Neural progenitor cell (in vitro differentiated cells): ENCODE results near the gene ELANE. TPM values are rescaled to one million over a fixed set of nuclear protein-coding genes. Genes with fewer than 3 reads are reported as not detected.

ENCODE experiments used
- DNase-seq: peaks from one replicate; pipeline ENCODE4 v3.0.0-alpha.2; 2016; ENCODE audit warnings: low spot score
- H2AFZ ChIP-seq: fragments of 200-600 bp; sonication (generic); replicated peaks from 2 replicates; pipeline ENCODE4 v1.6.1; 2016; ENCODE audit warnings: antibody characterized with exemption
- H3F3A ChIP-seq: fragments of 200-600 bp; sonication (generic); 2 replicates; pipeline ENCODE4 v1.6.1; 2016; ENCODE audit warnings: antibody characterized with exemption, low read depth
- H3K27ac ChIP-seq: fragments of 200-600 bp; sonication (generic); 2 replicates; pipeline ENCODE4 v1.5.1; 2016; ENCODE audit warnings: mild to moderate bottlenecking
- H3K27me3 ChIP-seq: fragments of 200-600 bp; sonication (generic); 2 replicates; pipeline ENCODE4 v1.6.1; 2016; ENCODE audit warnings: mild to moderate bottlenecking, moderate library complexity
- H3K36me3 ChIP-seq: fragments of 200-600 bp; sonication (generic); 2 replicates; pipeline ENCODE4 v1.5.1; 2016
- H3K4me1 ChIP-seq: fragments of 200-600 bp; sonication (generic); 2 replicates; pipeline ENCODE4 v1.6.1; 2016; ENCODE audit warnings: mixed run types
- H3K4me2 ChIP-seq: fragments of 200-600 bp; sonication (generic); 2 replicates; pipeline ENCODE4 v1.6.1; 2016
- H3K4me3 ChIP-seq: fragments of 200-600 bp; sonication (generic); 2 replicates; pipeline ENCODE4 v1.5.1; 2016
- H3K79me2 ChIP-seq: fragments of 200-600 bp; sonication (generic); 2 replicates; pipeline ENCODE4 v1.6.1; 2016; ENCODE audit warnings: low read depth
- H3K9ac ChIP-seq: fragments of 200-600 bp; sonication (generic); 2 replicates; pipeline ENCODE4 v1.6.1; 2016
- H3K9me3 ChIP-seq: fragments of 200-600 bp; sonication (generic); 2 replicates; pipeline ENCODE4 v1.5.1; 2016; ENCODE audit warnings: low read depth
- H4K20me1 ChIP-seq: fragments of 200-600 bp; sonication (generic); 2 replicates; pipeline ENCODE4 v1.6.1; 2016; ENCODE audit warnings: low read depth
- H3K27ac Mint-ChIP-seq: 3 replicates; pipeline ENCODE4 v1.8.0; 2021; ENCODE audit warnings: mixed read lengths
- H3K27me3 Mint-ChIP-seq: 2 replicates; pipeline ENCODE4 v1.8.0; 2022; ENCODE audit warnings: low read depth, mild to moderate bottlenecking, inconsistent platforms, moderate library complexity, mixed read lengths; ENCODE audit not compliant: insufficient read depth
- H3K36me3 Mint-ChIP-seq: 3 replicates; pipeline ENCODE4 v1.8.0; 2021; ENCODE audit warnings: mixed read lengths
- H3K4me1 Mint-ChIP-seq: 3 replicates; pipeline ENCODE4 v1.8.0; 2021; ENCODE audit warnings: mixed read lengths
- H3K4me3 Mint-ChIP-seq: 3 replicates; pipeline ENCODE4 v1.8.0; 2021; ENCODE audit warnings: mild to moderate bottlenecking, moderate library complexity, mixed read lengths
- H3K9me3 Mint-ChIP-seq: 3 replicates; pipeline ENCODE4 v1.8.0; 2020; ENCODE audit warnings: mixed read lengths
- EZH2 ChIP-seq: fragments of 200-600 bp; sonication (generic); IDR thresholded peaks from 2 replicates; pipeline ENCODE4 v1.6.1; 2017; ENCODE audit warnings: antibody characterized with exemption, mild to moderate bottlenecking, moderate library complexity
- EZH2phosphoT487 ChIP-seq: fragments of 200-600 bp; sonication (generic); IDR thresholded peaks from 2 replicates; pipeline ENCODE4 v1.6.1; 2017; ENCODE audit warnings: antibody characterized with exemption
- total RNA-seq: library from RNA; depleted of rRNA; stranded (reverse); fragments of >200 nt; gene quantifications from 2 replicates; pipeline ENCODE4 v1.2.3, GENCODE V29; 2015; ENCODE audit warnings: low replicate concordance
- TF ChIP-seq, protein P1 (sequence below): fragments of 200-600 bp; sonication (generic); IDR thresholded peaks from 2 replicates; pipeline ENCODE4 v1.5.1; 2017; ENCODE audit warnings: antibody characterized with exemption, mild to moderate bottlenecking

Gene ELANE
- total RNA-seq, 1 donor from 2014 or later, result not detected

DNA sequence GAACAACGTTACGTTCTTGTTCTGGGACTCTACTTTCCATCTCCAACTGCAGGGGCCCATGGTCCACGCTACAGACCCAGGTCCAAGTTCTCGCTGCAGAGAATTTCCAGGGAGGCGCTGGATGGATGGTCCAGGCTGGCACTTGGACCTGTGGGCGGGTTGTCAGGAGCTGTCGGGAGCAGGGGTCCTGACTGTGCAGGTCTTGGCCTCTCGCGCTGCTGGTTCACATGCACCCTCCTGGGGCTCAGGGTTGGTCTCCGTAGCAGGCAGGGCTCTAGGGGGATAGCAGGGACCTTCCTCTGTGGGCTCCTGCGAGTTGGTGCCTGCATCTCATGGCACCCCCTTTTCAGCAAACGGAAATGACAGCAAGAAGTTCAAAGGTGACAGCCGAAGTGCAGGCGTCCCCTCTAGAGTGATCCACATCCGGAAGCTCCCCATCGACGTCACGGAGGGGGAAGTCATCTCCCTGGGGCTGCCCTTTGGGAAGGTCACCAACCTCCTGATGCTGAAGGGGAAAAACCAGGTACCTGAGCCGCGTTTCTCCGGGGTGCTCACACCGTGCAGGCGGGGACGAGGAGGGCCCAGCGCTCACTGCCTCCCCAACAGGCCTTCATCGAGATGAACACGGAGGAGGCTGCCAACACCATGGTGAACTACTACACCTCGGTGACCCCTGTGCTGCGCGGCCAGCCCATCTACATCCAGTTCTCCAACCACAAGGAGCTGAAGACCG lies 48.3 kb upstream of the ELANE start:
- H2AFZ ChIP-seq, result no peak overlapping the region
- H3K27ac Mint-ChIP-seq, result no peak overlapping the region
- no peak overlapping the region for H3K4me2 ChIP-seq
- peaks cover 15% of the 10 kb centered on the region for H3K27me3 Mint-ChIP-seq
- no peaks in the 10 kb centered on the region for H3K9me3 Mint-ChIP-seq
- peaks cover 28% of the 10 kb centered on the region for H3K36me3 Mint-ChIP-seq
- no peaks in the 10 kb centered on the region for H3K27me3 ChIP-seq
- H3F3A ChIP-seq, result peaks cover 52% of the 10 kb centered on the region
- H3K27ac ChIP-seq, result no peak overlapping the region
- no peak for DNase-seq
- H4K20me1 ChIP-seq, result peaks cover 100% of the 10 kb centered on the region
- peak overlapping the region; percentile 69 for H3K4me3 Mint-ChIP-seq
- H3K9me3 ChIP-seq, result no peaks in the 10 kb centered on the region
- peaks cover 99% of the 10 kb centered on the region for H3K79me2 ChIP-seq
- no peak overlapping the region for H3K9ac ChIP-seq
- H3K4me1 ChIP-seq, result peaks cover 38% of the 10 kb centered on the region
- H3K4me3 ChIP-seq, result no peak overlapping the region
- H3K36me3 ChIP-seq, result no peaks in the 10 kb centered on the region
- TF ChIP-seq, protein P1, sequence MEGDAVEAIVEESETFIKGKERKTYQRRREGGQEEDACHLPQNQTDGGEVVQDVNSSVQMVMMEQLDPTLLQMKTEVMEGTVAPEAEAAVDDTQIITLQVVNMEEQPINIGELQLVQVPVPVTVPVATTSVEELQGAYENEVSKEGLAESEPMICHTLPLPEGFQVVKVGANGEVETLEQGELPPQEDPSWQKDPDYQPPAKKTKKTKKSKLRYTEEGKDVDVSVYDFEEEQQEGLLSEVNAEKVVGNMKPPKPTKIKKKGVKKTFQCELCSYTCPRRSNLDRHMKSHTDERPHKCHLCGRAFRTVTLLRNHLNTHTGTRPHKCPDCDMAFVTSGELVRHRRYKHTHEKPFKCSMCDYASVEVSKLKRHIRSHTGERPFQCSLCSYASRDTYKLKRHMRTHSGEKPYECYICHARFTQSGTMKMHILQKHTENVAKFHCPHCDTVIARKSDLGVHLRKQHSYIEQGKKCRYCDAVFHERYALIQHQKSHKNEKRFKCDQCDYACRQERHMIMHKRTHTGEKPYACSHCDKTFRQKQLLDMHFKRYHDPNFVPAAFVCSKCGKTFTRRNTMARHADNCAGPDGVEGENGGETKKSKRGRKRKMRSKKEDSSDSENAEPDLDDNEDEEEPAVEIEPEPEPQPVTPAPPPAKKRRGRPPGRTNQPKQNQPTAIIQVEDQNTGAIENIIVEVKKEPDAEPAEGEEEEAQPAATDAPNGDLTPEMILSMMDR, result no peak
- H3K4me1 Mint-ChIP-seq, result peaks cover 41% of the 10 kb centered on the region

DNA sequence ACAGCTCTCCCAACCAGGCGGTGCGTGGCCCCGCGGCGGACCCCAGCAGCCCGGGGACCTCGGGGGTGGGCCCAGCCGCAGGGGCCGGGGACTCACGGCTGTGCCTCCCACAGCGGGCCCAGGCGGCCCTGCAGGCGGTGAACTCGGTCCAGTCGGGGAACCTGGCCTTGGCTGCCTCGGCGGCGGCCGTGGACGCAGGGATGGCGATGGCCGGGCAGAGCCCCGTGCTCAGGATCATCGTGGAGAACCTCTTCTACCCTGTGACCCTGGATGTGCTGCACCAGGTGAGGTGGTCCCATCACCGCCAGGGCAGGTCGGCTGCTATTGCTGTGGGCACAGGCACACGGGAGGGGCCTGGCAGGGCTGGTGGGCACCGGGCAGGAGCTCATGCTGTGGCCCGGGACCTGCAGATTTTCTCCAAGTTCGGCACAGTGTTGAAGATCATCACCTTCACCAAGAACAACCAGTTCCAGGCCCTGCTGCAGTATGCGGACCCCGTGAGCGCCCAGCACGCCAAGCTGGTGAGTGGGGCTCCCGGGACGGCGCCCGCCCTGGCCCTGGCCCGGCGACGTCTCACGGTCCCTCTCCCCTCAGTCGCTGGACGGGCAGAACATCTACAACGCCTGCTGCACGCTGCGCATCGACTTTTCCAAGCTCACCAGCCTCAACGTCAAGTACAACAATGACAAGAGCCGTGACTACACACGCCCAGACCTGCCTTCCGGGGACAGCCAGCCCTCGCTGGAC lies 47.5 kb upstream of the ELANE start:
- Mint-ChIP-seq H3K36me3 (peaks cover 28% of the 10 kb centered on the region), H3K4me1 (peaks cover 35% of the 10 kb centered on the region), H3K27me3 (peaks cover 15% of the 10 kb centered on the region), H3K27ac (peak overlapping the region; percentile 76), H3K9me3 (no peaks in the 10 kb centered on the region), H3K4me3 (no peak overlapping the region)
- no peak overlapping the region for H3K9ac ChIP-seq
- H4K20me1 ChIP-seq, result peaks cover 100% of the 10 kb centered on the region
- peaks cover 52% of the 10 kb centered on the region for H3F3A ChIP-seq
- H3K4me2 ChIP-seq, result no peak overlapping the region
- peaks cover 98% of the 10 kb centered on the region for H3K79me2 ChIP-seq
- peaks cover under 1% of the 10 kb centered on the region for H3K36me3 ChIP-seq
- no peak for DNase-seq
- TF ChIP-seq, protein P1, result no peak
- no peak for TF ChIP-seq EZH2phosphoT487
- TF ChIP-seq EZH2, result no peak
- peaks cover 31% of the 10 kb centered on the region for H3K4me1 ChIP-seq
- no peak overlapping the region for H2AFZ ChIP-seq
- no peaks in the 10 kb centered on the region for H3K27me3 ChIP-seq
- no peak overlapping the region for H3K4me3 ChIP-seq
- H3K27ac ChIP-seq, result no peak overlapping the region
- no peaks in the 10 kb centered on the region for H3K9me3 ChIP-seq

DNA sequence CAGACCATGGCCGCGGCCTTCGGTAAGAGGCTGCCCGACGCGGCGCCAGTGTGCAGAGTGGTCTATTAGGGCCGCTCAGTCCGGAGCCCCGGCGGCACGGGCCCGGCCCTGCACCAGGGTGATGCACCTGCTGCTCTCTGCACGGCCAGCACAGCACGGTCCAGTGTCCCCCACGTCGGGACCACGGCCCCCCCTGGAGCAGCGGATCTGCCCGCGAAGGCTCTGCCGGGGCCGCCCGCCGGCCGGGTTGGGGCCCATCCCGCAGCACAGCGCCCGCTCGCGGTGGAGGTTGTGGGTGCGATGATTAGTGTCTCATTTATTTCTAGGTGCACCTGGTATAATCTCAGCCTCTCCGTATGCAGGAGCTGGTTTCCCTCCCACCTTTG lies 46.9 kb upstream of the ELANE start:
- no peaks in the 10 kb centered on the region for H3K9me3 ChIP-seq
- no peak overlapping the region for H3K4me2 ChIP-seq
- no peak for DNase-seq
- TF ChIP-seq EZH2 (no peak), EZH2phosphoT487 (no peak)
- TF ChIP-seq, protein P1, result no peak
- peaks cover 15% of the 10 kb centered on the region for H3K27me3 Mint-ChIP-seq
- H3K79me2 ChIP-seq, result peaks cover 96% of the 10 kb centered on the region
- no peak overlapping the region for H3K4me3 Mint-ChIP-seq
- H3K27me3 ChIP-seq, result no peaks in the 10 kb centered on the region
- no peak overlapping the region for H3K4me3 ChIP-seq
- H3K36me3 ChIP-seq, result peaks cover 3% of the 10 kb centered on the region
- H3K36me3 Mint-ChIP-seq, result peaks cover 28% of the 10 kb centered on the region
- peak overlapping the region; percentile 76 for H3K27ac Mint-ChIP-seq
- peaks cover 56% of the 10 kb centered on the region for H3F3A ChIP-seq
- no peak overlapping the region for H2AFZ ChIP-seq
- H3K4me1 ChIP-seq, result peaks cover 25% of the 10 kb centered on the region
- H3K27ac ChIP-seq, result no peak overlapping the region
- H3K4me1 Mint-ChIP-seq, result peaks cover 30% of the 10 kb centered on the region
- H3K9ac ChIP-seq, result no peak overlapping the region
- H4K20me1 ChIP-seq, result peaks cover 100% of the 10 kb centered on the region
- H3K9me3 Mint-ChIP-seq, result no peaks in the 10 kb centered on the region
